HCT116 (cell line): ENCODE measurements around the gene CABYR. TPM values are rescaled to one million over a fixed set of nuclear protein-coding genes. Genes with fewer than 3 reads are reported as not detected.

Experiments
- ATAC-seq: fragments of 200-7000 bp; cut with Tn5 transposase; 2 replicates; pipeline ENCODE4 v1.9.1; 2020; ENCODE audit warnings: mild to moderate bottlenecking, moderate library complexity
- BruUV-seq: library from RNA; stranded (reverse); fragments of 400-500 nt; replicated peaks from 2 replicates; lab custom pipeline; 2021; lab: Mats Ljungman, UMichigan
- CTCF ChIA-PET: fragments of 300-600 bp; sonication (Branson Sonifier 250); formaldehyde crosslinking; loops from one replicate; lab custom pipeline; 2021; ENCODE audit warnings: antibody characterized with exemption; lab: Charles Lee
- POLR2A ChIA-PET: fragments of 300-600, 350-600 bp; sonication (Branson Sonifier 250); formaldehyde crosslinking; loops from one replicate; lab custom pipeline; 2021; ENCODE audit warnings: antibody characterized with exemption; lab: Charles Lee
- RAD21 ChIA-PET, 2 experiments: fragments of 300-600 bp; sonication (Branson Sonifier 250); formaldehyde crosslinking; loops; one replicate each; lab custom pipeline; 2023; ENCODE audit warnings: low total read pairs in 2 of 2; ENCODE audit not compliant: uncharacterized antibody in 2 of 2, unreplicated experiment in 2 of 2, low non-redundant PET in 1 of 2; lab: Charles Lee
- DNase-seq: peaks from one replicate; pipeline ENCODE4 v3.0.0-alpha.2; 2010; ENCODE audit warnings: low read depth, low spot score
- H2AFZ ChIP-seq: fragments of 200-600 bp; shearing (Covaris generic), sonication (generic); 2 replicates; pipeline ENCODE4 v1.6.1; 2017; ENCODE audit warnings: low read depth, mixed run types, mixed read lengths, antibody characterized with exemption, low read length; ENCODE audit not compliant: poor library complexity, severe bottlenecking
- H3K27ac ChIP-seq: 2 replicates; pipeline ENCODE4 v1.5.1; 2012; ENCODE audit warnings: low read depth, low read length
- H3K27me3 ChIP-seq: fragments of 200-600 bp; sonication (generic); 2 replicates; pipeline ENCODE4 v1.6.1; 2016; ENCODE audit warnings: mixed run types, low read length, mixed read lengths; ENCODE audit not compliant: insufficient read depth
- H3K36me3 ChIP-seq, 2 experiments: fragments of 200-500 bp in 1 of 2; fragments of 200-600 bp in 1 of 2; sonication (Bioruptor generic) in 1 of 2; sonication (generic) in 1 of 2; 2 replicates each; pipeline versions ENCODE4 v1.5.1 to v1.6.1; 2014 to 2016; ENCODE audit warnings: low read length in 2 of 2, inconsistent platforms in 1 of 2, mixed read lengths in 1 of 2, mixed run types in 1 of 2; ENCODE audit not compliant: insufficient read depth in 2 of 2, control insufficient read depth in 1 of 2
- H3K4me1 ChIP-seq, 2 experiments: fragments of 200-600 bp in 1 of 2; sonication (generic) in 1 of 2; 2 replicates each; pipeline versions ENCODE4 v1.5.1 to v1.6.1; 2012 to 2017; ENCODE audit warnings: low read length in 2 of 2, inconsistent platforms in 1 of 2, mild to moderate bottlenecking in 1 of 2, mixed read lengths in 1 of 2, mixed run types in 1 of 2, moderate library complexity in 1 of 2; ENCODE audit not compliant: insufficient read depth in 2 of 2, control insufficient read depth in 1 of 2
- H3K4me2 ChIP-seq: fragments of 200-600 bp; sonication (generic); 2 replicates; pipeline ENCODE4 v1.6.1; 2017; ENCODE audit warnings: mixed run types, low read length, mixed read lengths
- H3K4me3 ChIP-seq, 2 experiments: fragments of 200-600 bp in 1 of 2; sonication (generic) in 1 of 2; replicated peaks in 1 of 2; 2 replicates each; pipeline ENCODE4 v1.5.1; 2011 to 2016; ENCODE audit warnings: low read length in 2 of 2, control low read depth in 1 of 2, low read depth in 1 of 2, mild to moderate bottlenecking in 1 of 2, mixed read lengths in 1 of 2, mixed run types in 1 of 2
- H3K79me2 ChIP-seq: fragments of 200-600 bp; sonication (generic); 2 replicates; pipeline ENCODE4 v1.6.1; 2017; ENCODE audit warnings: mild to moderate bottlenecking, mixed run types, low read length, moderate library complexity, mixed read lengths; ENCODE audit not compliant: insufficient read depth
- H3K9ac ChIP-seq: fragments of 200-600 bp; sonication (generic); 2 replicates; pipeline ENCODE4 v1.6.1; 2016; ENCODE audit warnings: low read length, mixed read lengths
- H3K9me2 ChIP-seq: fragments of 200-600 bp; sonication (generic), shearing (Covaris generic); 2 replicates; pipeline ENCODE4 v1.6.1; 2017; ENCODE audit warnings: mixed run types, mild to moderate bottlenecking, moderate library complexity; ENCODE audit not compliant: insufficient read depth
- H3K9me3 ChIP-seq, 2 experiments: fragments of 200-500 bp in 1 of 2; fragments of 200-600 bp in 1 of 2; sonication (Bioruptor generic) in 1 of 2; sonication (generic) in 1 of 2; 2 replicates each; pipeline ENCODE4 v1.6.1; 2014 to 2017; ENCODE audit warnings: low read length in 2 of 2, mixed read lengths in 2 of 2, inconsistent platforms in 1 of 2, low read depth in 1 of 2, mild to moderate bottlenecking in 1 of 2, mixed run types in 1 of 2, moderate library complexity in 1 of 2; ENCODE audit not compliant: control insufficient read depth in 1 of 2, insufficient read depth in 1 of 2
- H4K20me1 ChIP-seq: fragments of 200-600 bp; sonication (generic), shearing (Covaris generic); 2 replicates; pipeline ENCODE4 v1.6.1; 2017; ENCODE audit warnings: mixed run types, mild to moderate bottlenecking, moderate library complexity; ENCODE audit not compliant: insufficient read depth
- CBX3 ChIP-seq: IDR thresholded peaks from 2 replicates; pipeline ENCODE4 v1.6.1; 2012; ENCODE audit warnings: low read depth
- CEBPB ChIP-seq: IDR thresholded peaks from 2 replicates; pipeline ENCODE4 v1.6.1; 2012; ENCODE audit warnings: low read depth
- ELF1 ChIP-seq: IDR thresholded peaks from 2 replicates; pipeline ENCODE4 v1.6.1; 2012; ENCODE audit warnings: low read depth, borderline replicate concordance
- EZH2 ChIP-seq: fragments of 200-600 bp; sonication (generic); IDR thresholded peaks from 2 replicates; pipeline ENCODE4 v1.6.1; 2017; ENCODE audit warnings: antibody characterized with exemption, mixed run types
- EZH2phosphoT487 ChIP-seq: fragments of 200-600 bp; IDR thresholded peaks from 2 replicates; pipeline ENCODE4 v1.6.1; 2018; ENCODE audit warnings: antibody characterized with exemption, borderline replicate concordance
- FOSL1 ChIP-seq: IDR thresholded peaks from 2 replicates; pipeline ENCODE4 v1.6.1; 2012; ENCODE audit warnings: low read depth
- POLR2AphosphoS5 ChIP-seq: IDR thresholded peaks from 2 replicates; pipeline ENCODE4 v1.6.1; 2011; ENCODE audit warnings: mild to moderate bottlenecking, low read depth, low read length, moderate library complexity
- RAD21 ChIP-seq: IDR thresholded peaks from 2 replicates; pipeline ENCODE4 v1.6.1; 2012; ENCODE audit warnings: low read depth, mild to moderate bottlenecking
- SP1 ChIP-seq: IDR thresholded peaks from 2 replicates; pipeline ENCODE4 v1.6.1; 2012; ENCODE audit warnings: low read depth
- SRF ChIP-seq: IDR thresholded peaks from 2 replicates; pipeline ENCODE4 v1.6.1; 2012; ENCODE audit warnings: low read depth
- TCF7L2 ChIP-seq: IDR thresholded peaks from 2 replicates; pipeline ENCODE4 v1.7.0; 2011; ENCODE audit warnings: borderline replicate concordance, inconsistent platforms; ENCODE audit not compliant: insufficient read depth, insufficient read length; ENCODE audit errors: extremely low read depth
- ZFX ChIP-seq: fragments of 450-650 bp; IDR thresholded peaks from 2 replicates; pipeline ENCODE4 v1.6.1; 2017
- ZNF274 ChIP-seq: fragments of 200-500 bp; sonication (Bioruptor generic); IDR thresholded peaks from 2 replicates; pipeline ENCODE4 v1.6.1; 2014; ENCODE audit warnings: mild to moderate bottlenecking, low read depth, low read length, inconsistent platforms
- intact Hi-C: fragments of 100-400 bp; cut with micrococcal nuclease; formaldehyde crosslinking; loops from 2 replicates; pipeline ENCODE4 v1.10.0; 2022
- total RNA-seq: library from RNA; stranded (reverse); gene quantifications from one replicate; pipeline ENCODE4 v1.2.1, GENCODE V29; 2021; ENCODE audit not compliant: unreplicated experiment
- TF ChIP-seq, protein P1 (sequence below): IDR thresholded peaks from 2 replicates; pipeline ENCODE4 v1.6.1; 2012
- TF ChIP-seq, protein P2 (sequence below): IDR thresholded peaks from 2 replicates; pipeline ENCODE4 v1.6.1; 2011; ENCODE audit warnings: mild to moderate bottlenecking, low read length, moderate library complexity; ENCODE audit not compliant: insufficient replicate concordance; ENCODE audit errors: extremely low read depth

Gene CABYR
- total RNA-seq, 1 experiment from 2014 or later: not detected

DNA sequence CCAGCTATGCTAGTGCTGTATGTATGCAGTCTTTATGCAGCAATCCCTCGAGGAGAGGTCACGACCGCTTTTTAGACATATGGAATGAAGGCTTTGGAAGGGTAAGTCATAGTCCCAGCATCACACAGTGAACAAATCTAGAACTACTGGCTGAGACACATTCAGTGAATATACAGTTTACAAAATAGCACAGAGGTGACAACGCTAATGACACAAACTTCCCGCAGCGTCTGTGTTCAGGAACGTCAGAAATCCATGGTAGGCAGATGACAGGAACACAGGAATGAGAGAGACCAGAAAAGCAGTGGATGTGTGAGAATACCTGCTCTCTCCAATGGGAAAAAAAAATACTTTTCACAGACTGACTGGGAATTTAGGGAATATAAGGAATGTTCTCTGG lies 29.6 kb downstream of the CABYR start:
- Histone ChIP-seq H3K36me3 (no peaks in the 10 kb centered on the region), H3K4me1 (no peaks in the 10 kb centered on the region), H3K27me3 (no peaks in the 10 kb centered on the region), H3K9me2 (no peaks in the 10 kb centered on the region), H4K20me1 (no peaks in the 10 kb centered on the region), H3K79me2 (no peaks in the 10 kb centered on the region), H3K9ac (no peak overlapping the region), H3K27ac (no peak overlapping the region), H2AFZ (no peak overlapping the region), H3K4me2 (no peak overlapping the region), H3K4me3 (no peak overlapping the region), H3K9me3 (no peaks in the 10 kb centered on the region)
- ATAC-seq (no peak), DNase-seq (no peak)
- no TSS peak for BruUV-seq
- ChIA-PET RAD21 (no interaction called here), POLR2A (no interaction called here), CTCF (no interaction called here)
- TF ChIP-seq ZFX: no peak
- TF ChIP-seq ZNF274: no peak
- no peak for TF ChIP-seq POLR2AphosphoS5
- TF ChIP-seq CBX3: no peak
- TF ChIP-seq TCF7L2: no peak
- no peak for TF ChIP-seq SP1
- TF ChIP-seq EZH2: no peak
- no peak for TF ChIP-seq ELF1
- TF ChIP-seq, protein P1, sequence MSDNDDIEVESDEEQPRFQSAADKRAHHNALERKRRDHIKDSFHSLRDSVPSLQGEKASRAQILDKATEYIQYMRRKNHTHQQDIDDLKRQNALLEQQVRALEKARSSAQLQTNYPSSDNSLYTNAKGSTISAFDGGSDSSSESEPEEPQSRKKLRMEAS: no peak
- TF ChIP-seq EZH2phosphoT487: no peak
- intact Hi-C loops: no loop called here

DNA sequence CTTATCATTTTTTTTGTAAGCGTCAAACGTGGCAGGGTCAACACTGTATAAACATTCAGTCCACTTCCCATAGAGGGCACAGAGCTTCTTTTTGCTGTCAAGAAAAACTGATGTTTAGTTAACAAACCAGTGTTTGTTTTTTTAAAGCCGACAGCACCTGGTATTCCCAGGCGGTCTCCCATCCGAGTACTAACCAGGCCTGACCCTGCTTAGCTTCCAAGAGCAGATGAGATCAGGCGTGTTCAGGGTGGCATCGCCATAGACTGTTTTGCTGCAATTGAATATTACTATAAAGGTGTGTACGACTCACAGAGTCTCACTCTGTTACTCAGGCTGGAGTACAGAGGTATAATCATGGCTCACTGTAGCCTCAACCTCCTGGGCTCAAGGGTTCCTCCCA lies 31.5 kb downstream of the CABYR start:
- intact Hi-C loops: no loop called here

More for the DNA sequence above, 31.5 kb downstream of the CABYR start:
- ChIA-PET CTCF (no interaction called here), RAD21 (no interaction called here), POLR2A (no interaction called here)
- H3K4me3 ChIP-seq: no peak overlapping the region
- no peak overlapping the region for H2AFZ ChIP-seq
- H4K20me1 ChIP-seq: no peaks in the 10 kb centered on the region
- H3K9me3 ChIP-seq: no peaks in the 10 kb centered on the region
- peaks cover 0 to 6% of the 10 kb centered on the region in 2 experiments; a peak in 1 of 4 replicates for H3K4me1 ChIP-seq
- H3K79me2 ChIP-seq: no peaks in the 10 kb centered on the region
- BruUV-seq: no TSS peak
- H3K27ac ChIP-seq: no peak overlapping the region
- no peak overlapping the region for H3K4me2 ChIP-seq
- H3K9ac ChIP-seq: no peak overlapping the region
- no peak for TF ChIP-seq TCF7L2
- TF ChIP-seq SRF: no peak
- TF ChIP-seq, protein P2, sequence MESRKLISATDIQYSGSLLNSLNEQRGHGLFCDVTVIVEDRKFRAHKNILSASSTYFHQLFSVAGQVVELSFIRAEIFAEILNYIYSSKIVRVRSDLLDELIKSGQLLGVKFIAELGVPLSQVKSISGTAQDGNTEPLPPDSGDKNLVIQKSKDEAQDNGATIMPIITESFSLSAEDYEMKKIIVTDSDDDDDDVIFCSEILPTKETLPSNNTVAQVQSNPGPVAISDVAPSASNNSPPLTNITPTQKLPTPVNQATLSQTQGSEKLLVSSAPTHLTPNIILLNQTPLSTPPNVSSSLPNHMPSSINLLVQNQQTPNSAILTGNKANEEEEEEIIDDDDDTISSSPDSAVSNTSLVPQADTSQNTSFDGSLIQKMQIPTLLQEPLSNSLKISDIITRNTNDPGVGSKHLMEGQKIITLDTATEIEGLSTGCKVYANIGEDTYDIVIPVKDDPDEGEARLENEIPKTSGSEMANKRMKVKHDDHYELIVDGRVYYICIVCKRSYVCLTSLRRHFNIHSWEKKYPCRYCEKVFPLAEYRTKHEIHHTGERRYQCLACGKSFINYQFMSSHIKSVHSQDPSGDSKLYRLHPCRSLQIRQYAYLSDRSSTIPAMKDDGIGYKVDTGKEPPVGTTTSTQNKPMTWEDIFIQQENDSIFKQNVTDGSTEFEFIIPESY: no peak
- no peak for TF ChIP-seq CBX3
- no peak for TF ChIP-seq EZH2phosphoT487
- no peak for TF ChIP-seq POLR2AphosphoS5
- no peak for TF ChIP-seq EZH2
- no peak for TF ChIP-seq RAD21
- no peak for TF ChIP-seq FOSL1
- TF ChIP-seq CEBPB: no peak
- ATAC-seq (no peak), DNase-seq (no peak)
- no peaks in the 10 kb centered on the region for H3K27me3 ChIP-seq
- H3K9me2 ChIP-seq: no peaks in the 10 kb centered on the region
- H3K36me3 ChIP-seq: no peaks in the 10 kb centered on the region
